Left renal pelvis (tissue), 4 donors: ENCODE measurements around the gene GRAP2. TPM values are rescaled to one million over a fixed set of nuclear protein-coding genes. Genes with fewer than 3 reads are reported as not detected.

ENCODE experiments used
- DNase-seq, 4 donors: peaks; one replicate each; pipeline ENCODE4 v3.0.0-alpha.2; 2013; ENCODE audit warnings: low read depth in 4 of 4, low spot score in 3 of 4
- polyA plus RNA-seq, 4 donors: library from polyadenylated mRNA; unstranded; fragments of 120-200 nt; gene quantifications; one replicate each; pipeline ENCODE4 v1.2.1, GENCODE V29; 2013; ENCODE audit not compliant: insufficient read length in 4 of 4

GRAP2 gene
- polyA plus RNA-seq, 4 donors: 0.43 to 1.1 (median 0.62) TPM

DNA sequence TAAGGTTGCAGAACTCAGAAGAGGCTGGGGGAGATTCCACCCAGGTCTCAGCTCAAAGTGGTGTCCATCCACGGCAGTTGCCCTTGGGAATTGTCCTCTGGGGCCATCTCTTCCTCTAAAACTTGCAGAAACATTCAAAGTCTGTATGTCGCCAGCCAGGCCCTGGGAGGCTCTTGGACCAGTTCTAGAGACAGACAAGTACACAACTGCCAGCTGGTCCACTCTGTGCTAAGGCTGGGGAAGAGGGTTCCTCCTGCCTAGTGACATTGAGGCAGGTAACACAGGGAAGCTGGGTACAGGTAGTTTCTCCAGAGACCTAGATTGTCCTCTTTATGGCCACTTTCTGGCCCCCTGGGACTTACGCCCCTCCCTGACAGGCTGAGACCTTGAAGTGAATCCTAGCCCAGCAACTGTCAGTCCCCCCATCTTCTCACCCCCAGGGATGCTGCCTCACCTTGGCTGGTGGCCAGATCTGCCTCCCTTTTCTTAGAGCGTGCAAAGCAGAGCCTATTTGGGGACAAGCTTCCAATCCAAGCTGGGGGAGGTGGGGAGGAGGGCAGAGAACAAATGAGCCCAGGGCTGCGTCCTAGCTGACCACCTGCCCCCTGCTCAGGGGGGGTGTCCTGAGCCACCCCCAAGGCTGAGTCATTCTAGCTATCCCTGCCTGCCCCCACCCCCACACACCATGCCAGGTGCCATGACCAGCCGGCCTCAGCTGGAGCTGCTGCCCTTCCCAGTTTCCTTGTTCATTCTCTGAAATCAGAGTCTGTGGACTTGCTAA is 102.2 kb downstream of the GRAP2 start:
- DNase-seq: no peak

DNA sequence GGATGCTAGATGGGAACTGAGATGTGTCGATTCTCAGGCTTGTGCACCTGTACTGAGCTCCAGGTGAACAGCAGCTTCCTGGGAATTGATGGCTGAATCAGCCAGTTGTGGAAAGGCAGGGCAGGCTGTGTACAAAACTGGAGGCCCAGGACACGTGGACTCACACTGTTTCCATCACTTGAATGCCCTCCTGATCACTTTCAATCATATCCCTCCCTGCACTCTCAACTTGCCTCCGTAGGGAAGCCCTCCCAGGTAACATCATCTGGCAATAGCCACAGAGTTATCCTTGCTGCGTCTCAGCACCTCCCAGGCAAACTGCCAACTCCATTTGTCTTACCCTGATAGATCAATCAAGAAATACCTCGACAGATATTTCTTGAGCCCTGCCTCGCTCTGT is 104.0 kb downstream of the GRAP2 start:
- DNase-seq: no peak

DNA sequence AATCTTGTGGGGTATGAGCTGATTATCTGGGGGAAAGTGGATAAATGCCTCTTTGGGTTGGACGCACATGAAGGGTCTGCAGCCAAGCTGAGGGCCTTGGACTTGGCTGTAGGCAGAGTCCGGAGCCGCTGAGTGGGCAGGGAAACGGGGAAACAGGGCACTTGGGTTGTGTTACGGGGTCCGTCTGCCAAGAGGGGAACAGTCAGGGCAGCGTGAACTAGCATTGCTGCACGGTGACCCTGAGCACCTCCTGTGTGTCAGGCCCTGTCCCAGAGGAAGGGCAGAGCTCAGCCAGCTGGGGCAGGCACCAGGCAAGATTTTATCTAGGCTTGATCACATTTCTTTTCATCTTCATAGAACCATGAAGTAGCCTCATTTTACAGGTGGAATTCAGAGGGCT is 105.8 kb downstream of the GRAP2 start:
- DNase-seq: no peak

DNA sequence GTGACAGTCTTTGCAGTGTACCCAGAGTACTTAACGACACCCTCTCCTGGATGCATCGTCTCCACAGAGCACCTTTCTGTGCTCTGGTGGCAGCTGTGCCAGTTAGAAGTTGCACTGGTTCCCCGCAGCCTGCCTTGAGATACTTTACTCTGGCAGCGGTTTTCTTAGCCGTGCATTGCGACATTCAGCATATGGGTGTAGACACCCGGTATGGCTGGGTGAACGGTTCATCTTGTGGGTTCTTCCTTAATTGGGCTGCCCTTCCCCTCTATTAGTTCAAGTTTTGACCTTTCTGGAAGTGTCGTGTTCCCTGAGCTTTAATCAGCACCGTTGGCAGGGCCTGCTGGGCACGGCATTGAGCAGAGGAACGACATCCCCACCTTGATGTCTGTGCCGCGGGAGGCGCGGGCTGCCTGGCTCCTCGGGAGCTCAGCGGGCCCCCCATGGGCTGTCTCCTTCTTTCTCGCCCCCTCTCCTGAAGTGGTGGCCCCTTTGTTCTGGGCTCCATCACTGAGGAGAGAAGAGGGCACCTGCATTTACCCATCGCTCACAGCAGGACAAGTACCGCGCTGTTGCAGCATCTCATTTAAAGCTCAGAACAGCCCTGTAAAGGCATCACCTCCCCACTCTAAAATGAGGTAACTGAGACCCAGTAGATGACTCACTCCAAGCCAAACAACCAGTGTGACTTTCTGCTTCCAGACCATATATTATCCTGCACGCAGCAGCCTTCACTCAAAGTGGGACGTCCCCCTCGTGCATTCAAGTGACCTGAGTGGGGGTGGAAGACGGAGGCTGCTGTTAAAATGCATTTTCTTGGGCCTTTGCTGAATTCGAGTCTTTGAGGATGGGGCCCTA is 107.2 kb downstream of the GRAP2 start:
- DNase-seq: no peak

DNA sequence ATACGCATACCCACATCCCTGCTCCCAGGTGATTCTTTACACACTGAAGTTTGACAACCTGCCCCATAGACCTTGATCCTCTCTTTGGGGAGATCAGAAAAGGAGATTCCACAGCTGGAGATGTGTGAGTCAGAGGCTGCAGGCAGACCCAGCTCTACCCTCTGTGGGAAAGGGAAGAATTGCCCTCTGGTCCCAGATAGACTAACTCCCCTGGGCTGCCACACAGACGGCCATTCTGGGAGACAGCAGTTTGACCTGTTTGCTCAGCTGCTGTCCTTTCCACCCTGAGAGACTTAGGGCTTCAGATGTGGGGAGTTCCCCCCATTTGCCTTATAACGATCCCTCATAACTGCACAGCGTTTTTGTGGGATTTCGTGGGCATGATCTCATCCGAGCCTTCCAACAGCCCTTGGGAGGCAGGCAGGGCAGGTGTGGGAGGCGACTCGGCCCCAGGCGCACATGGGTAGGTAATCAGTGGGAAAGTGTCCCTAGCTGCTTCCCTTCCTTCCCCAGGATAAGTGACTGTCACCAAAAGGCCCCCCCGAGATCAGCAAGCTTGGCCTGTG is 107.9 kb downstream of the GRAP2 start:
- DNase-seq: no peak

DNA sequence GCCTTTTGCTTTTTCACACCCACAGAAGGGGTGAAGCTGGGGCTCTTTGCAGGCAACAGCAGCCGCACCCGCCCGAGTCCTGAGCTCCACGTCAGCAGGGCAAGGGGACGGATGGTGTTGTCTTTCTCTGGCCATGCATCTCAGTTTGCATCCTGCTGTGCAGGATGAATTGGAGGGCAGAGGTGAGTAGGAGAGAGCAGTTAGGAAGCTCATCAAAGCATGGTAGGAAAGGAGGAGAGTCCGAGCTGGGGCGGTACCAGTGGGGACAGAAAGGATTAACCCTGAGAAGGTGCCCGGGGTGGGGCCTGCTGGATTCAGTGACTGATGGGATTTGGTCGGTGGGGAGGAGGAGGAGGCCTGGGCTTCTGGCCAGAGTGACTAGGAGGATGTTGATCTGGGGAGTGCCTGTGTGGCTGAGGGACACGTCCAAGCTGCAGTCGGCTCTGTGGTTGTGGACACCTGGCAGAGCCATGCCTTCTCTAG is 108.4 kb downstream of the GRAP2 start:
- peak in 1 of 4 donors; percentile 63 for DNase-seq

DNA sequence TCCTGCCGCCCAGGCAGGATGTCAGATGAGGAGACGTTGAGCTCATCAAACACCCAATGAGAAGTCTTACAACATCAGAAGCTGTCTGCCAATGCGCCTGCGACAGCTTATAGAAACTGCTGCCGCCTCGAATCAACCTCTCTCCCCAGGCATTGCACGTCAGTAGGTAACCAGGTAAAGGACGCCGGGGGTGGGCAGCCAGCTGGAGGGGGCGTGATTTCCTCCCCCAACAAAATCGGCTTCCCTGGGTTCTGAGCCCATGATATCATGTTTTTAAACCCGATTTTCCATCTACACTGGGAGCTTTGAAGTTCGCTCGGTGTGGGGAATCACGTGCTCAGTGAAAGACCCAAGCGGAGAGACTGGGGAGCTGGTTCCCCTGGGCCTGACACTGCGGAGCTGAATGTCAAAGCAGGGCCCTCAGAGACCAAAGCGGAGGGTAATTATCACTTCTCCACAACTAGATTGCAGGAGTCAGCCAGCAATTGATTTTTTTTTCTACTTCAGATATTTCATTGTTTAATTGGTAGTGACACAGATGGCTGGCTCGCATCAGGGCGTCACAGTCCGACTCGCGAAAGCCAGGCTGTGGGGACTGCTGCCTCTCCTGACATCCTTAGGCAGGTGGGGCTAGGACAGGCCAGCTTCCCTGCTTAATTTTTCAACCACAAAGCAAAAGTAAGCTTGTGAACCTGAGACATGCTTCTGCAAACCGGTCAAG is 109.2 kb downstream of the GRAP2 start:
- no peak for DNase-seq

DNA sequence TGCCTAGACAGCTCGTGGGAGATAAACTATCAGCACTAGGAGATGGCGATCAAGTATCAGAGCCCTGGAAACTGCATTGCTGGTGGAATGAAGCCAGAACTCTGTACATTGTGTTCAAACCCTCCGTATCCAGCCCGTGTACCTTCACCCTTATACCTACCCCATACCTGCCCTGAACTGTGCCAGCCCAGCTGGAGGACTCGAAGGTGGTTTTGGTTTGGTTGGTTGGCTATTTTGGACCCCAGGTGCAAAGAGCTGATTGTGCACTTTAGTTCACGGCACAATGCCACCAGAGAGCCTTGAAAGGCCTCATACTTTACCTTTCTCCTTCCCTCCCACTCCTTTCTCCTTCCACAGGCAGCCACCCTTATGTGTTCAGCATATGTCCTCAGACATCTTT is 109.9 kb downstream of the GRAP2 start:
- no peak for DNase-seq

DNA sequence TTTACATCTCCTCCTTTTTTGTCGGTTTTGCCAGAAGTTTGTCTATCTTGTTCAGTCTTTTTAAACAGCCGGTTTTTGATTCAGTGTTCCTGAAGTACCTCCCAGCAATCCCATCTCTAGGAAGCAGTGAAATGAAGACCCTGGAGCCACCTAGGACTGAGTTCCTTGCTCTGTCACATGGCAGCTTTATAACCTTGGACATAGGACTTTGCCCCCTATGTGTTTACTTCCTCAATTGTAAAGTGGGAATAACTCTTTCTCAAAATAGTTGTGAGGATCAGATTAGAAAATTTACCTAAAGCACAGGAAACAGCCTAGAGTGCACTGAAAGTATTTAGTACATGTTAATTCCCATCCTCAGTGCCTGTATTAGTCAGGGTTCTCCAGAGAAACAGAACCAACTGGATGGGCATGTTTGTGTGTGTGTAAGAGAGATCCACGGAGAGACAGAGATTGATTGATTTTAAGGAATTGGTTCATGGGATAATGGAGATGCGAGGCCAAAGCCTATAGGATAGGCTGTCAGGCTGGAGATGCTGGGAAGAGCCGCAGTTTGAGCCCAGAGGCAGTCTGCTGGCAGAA is 113.9 kb downstream of the GRAP2 start:
- DNase-seq: no peak

DNA sequence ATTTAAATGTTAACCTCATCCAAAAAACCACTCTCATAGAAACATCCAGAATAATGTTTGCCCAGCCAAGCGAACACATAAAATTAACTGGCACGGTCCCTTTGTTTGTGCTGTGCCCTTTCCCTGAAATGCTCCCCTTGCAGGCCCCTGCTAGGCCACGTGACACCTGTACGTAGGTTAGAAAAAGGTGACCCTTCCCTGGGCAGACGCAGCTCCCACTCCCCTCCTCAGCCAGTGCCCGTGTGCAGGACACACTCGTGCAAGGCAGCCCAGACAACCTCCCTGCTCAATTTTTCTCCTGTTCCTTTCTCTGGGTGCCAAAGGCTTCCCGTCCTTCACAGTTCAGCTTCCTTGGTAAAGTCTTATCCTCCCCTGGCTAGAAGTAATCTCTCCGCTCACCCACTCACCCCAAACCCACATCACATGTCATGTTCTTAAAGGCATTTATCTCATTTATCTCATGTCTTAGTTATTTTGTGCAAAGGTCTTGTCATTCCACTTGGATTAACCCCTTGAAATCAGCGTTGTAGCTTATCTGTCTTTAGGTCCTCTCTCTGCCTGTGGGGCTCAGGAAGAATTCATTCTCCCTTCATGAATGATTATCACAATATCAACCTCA is 114.6 kb downstream of the GRAP2 start:
- no peak for DNase-seq

DNA sequence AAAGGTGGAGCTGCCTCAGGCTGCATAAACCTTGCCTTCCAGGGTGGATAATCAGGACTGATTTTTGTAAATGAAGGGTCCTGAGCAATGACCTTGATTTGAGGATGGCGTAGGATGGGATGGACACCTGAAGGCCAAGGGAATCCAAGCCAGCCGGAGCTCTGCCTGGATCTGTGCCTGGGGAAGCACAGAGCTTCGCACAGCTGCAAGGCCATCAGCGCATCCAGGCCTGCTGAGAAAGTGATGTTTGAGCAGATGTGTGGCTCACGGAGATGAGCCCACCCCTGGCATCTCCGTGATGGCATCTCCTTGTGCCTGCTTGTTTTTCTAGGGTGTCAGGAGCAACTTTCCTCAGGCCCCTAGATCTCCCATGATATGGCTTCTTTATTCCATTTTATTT is 117.2 kb downstream of the GRAP2 start:
- no peak for DNase-seq

DNA sequence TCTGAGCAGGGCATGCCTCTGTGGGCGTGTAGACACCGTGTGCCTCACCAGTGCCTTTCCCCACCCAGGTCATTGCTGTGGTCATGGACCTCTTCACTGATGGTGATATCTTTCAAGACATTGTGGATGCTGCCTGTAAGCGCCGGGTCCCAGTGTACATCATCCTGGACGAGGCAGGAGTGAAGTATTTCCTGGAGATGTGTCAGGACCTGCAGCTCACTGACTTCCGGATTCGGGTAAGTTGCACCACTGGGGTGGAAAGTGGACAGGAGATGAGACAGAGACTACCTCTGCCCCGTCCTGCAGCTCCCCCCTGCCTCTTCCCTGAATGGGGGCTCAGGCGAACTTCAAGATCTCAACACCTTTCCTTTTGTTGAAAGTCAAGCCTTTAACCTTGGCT is 118.2 kb downstream of the GRAP2 start:
- DNase-seq: no peak

DNA sequence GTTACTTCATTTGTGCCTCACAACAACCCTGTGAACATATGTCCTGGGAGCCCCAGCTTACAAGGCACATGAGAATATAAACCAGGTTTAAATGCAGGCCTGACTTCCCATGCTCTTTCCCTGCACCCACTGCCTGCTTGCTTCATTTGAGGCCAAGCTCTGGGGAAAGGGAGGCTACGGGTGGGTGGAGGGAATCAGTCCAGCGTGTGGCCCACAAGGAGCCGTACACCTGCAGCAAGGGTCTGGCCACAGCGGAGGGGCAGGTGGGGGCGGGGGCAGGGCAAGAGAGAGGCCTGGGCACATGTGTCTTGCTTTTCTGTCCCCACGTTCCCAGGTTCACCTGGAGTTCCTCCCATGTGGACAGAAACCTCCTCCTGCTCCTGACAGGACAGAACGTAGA is 120.1 kb downstream of the GRAP2 start:
- no peak for DNase-seq

DNA sequence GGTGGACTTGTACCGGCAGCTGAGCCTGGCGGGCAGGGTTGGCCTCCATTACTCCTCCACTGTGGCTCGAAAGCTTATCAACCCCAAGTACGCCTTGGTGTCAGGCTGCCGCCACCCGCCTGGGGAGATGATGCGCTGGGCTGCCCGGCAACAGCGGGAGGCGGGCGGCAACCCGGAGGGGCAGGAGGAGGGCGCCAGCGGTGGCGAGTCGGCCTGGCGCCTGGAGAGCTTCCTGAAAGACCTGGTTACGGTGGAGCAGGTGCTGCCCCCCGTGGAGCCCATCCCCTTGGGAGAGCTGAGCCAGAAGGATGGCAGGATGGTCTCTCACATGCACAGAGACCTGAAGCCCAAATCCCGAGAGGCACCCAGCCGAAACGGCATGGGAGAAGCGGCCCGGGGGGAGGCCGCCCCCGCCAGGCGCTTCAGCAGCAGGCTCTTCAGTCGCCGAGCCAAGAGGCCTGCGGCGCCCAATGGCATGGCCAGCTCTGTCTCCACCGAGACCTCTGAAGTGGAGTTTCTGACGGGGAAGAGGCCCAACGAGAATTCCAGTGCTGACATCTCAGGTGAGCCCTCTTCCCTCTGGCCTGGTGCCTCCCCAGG is 120.6 kb downstream of the GRAP2 start:
- no peak for DNase-seq

DNA sequence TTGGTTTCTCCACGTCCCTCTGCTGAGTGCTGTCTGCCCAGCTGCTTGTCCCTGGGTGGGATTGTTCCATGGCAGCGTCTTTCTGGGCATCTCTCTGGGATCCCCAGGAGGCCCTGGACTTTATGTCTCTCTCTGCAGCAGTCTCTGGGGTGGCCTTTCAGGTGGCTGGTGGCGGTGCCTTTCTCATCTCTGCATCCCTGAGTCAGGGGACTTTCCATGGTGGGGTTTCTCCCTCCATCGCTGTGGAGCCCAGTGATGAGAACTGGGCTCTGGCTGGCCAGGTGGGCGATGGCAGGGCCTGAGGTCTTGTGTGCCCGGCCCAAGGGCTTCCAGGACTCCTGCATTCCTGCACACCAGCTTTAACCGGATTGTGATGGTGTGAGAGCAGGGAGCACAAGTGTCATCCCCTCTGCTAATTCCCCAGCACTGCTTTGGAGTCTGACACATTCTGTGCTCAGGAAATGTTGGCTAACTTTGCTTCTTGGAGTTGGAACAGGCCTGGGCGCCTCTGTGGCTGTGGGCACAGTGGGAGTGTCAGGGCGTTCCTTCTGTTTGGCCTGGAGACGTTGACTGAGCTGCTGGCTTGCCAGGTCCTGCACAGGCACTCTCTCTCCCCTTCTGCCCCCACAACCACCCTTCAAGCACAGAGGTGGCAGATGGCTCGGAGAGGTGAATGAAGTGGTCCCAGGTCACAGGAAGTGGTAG is 121.8 kb downstream of the GRAP2 start:
- no peak for DNase-seq
